Right ventricle myocardium superior (tissue), 1 donor: ENCODE data around the gene RCCD1. TPM values are rescaled to one million over a fixed set of nuclear protein-coding genes. Genes with fewer than 3 reads are reported as not detected.
"Not testable (repeated sequence)": the region's sequence is repeated elsewhere in the genome, so short reads cannot be mapped to it uniquely, and the experiment has no call there.

Source experiments
- ATAC-seq: fragments of 200-7000 bp; cut with Tn5 transposase; one replicate; pipeline ENCODE4 v1.9.1; 2020; ENCODE audit warnings: mild to moderate bottlenecking; ENCODE audit not compliant: poor library complexity
- DNase-seq: peaks from one replicate; pipeline ENCODE4 v3.0.0-alpha.2; 2020
- intact Hi-C: fragments of 100-400 bp; cut with DNase I; formaldehyde crosslinking; loops from one replicate; pipeline ENCODE4 v1.11.2; 2022
- long read RNA-seq: library from polyadenylated mRNA; unstranded; transcript quantifications from one replicate; pipeline ENCODE4 v2.0.0, GENCODE V29; 2021
- total RNA-seq: library from RNA; stranded (reverse); fragmentation: NEBNext Ultra II Directional; extraction: Animal tissue kit (Norgen Biotek cat#: 25700); gene quantifications from one replicate; pipeline ENCODE4 v1.2.1, GENCODE V29; 2021
- donor health status: DM: no; HTN: yes; CAD: no; lungs with severe emphysema.

Gene RCCD1
- 9.3 TPM for total RNA-seq
- long read RNA-seq, transcript RCCD1-201 (8 exons, 2,689 nt): major isoform, 13 of 59 reads
- long read RNA-seq, partial matches to known transcripts: 35 of 59 reads
- long read RNA-seq, other reads (novel, unspliced or antisense): 11 of 59 reads

GRCh38 chr15:90954712-90955623 is at the start of gene RCCD1:
Gene RCCD1, plus strand, starts transcription at chr15:90954884. Its CDS starts 1,851 bp downstream, at chr15:90956735.
- ATAC-seq (peak; percentile 94), DNase-seq (peak; percentile 98)
- intact Hi-C loops: loop anchor here (5.0 kb wide), 1 partner anchor 317 kb away; no protein-coding TSS in a partner anchor

GRCh38 chr15:90905306-90906180 is 49.1 kb upstream of the RCCD1 start:
- ATAC-seq (no peak), DNase-seq (no peak)

GRCh38 chr15:90906181-90906849 is 48.4 kb upstream of the RCCD1 start:
- DNase-seq (no peak), ATAC-seq (no peak)
- intact Hi-C loops: no loop called here

More at GRCh38 chr15:90905306-90906180, 49.1 kb upstream of the RCCD1 start:
- intact Hi-C loops: no loop called here

- DNase-seq (no peak), ATAC-seq (no peak)
- intact Hi-C loops: no loop called here
These were observed 47.5 kb upstream of the RCCD1 start for GRCh38 chr15:90907051-90907660.

GRCh38 chr15:90907838-90908507 is 46.7 kb upstream of the RCCD1 start:
- no peak for DNase-seq
- peak; percentile 63 for ATAC-seq
- intact Hi-C loops: no loop called here

GRCh38 chr15:90909449-90909848 is 45.2 kb upstream of the RCCD1 start:
- intact Hi-C loops, DNase-seq, ATAC-seq: not testable (repeated sequence)

- DNase-seq: no peak
- intact Hi-C loops: no loop called here
- no peak for ATAC-seq
These were observed 44.7 kb upstream of the RCCD1 start for GRCh38 chr15:90909976-90910375.

- no peak for ATAC-seq
- intact Hi-C loops: no loop called here
- no peak for DNase-seq
These were observed 44.0 kb upstream of the RCCD1 start for GRCh38 chr15:90910441-90911301.

GRCh38 chr15:90911302-90911623 is 43.4 kb upstream of the RCCD1 start:
- intact Hi-C loops: no loop called here
- no peak for ATAC-seq
- DNase-seq: no peak

- ATAC-seq (no peak), DNase-seq (no peak)
- intact Hi-C loops: no loop called here
These were observed 42.5 kb upstream of the RCCD1 start for GRCh38 chr15:90911906-90912769.

- ATAC-seq (no peak), DNase-seq (no peak)
- intact Hi-C loops: no loop called here
These were observed 42.0 kb upstream of the RCCD1 start for GRCh38 chr15:90912770-90913075.

GRCh38 chr15:90913398-90913944 is 41.2 kb upstream of the RCCD1 start:
- intact Hi-C loops: no loop called here
- no peak for ATAC-seq
- no peak for DNase-seq

- no peak for ATAC-seq
These were observed 40.2 kb upstream of the RCCD1 start for GRCh38 chr15:90914305-90915080.

GRCh38 chr15:90915216-90915807 is 39.4 kb upstream of the RCCD1 start:
- peak; percentile 30 for ATAC-seq
- DNase-seq: no peak
- intact Hi-C loops: no loop called here

More at GRCh38 chr15:90914305-90915080, 40.2 kb upstream of the RCCD1 start:
- intact Hi-C loops: no loop called here
- no peak for DNase-seq
